ENCODE results near the gene SPACDR. TPM values are rescaled to one million over a fixed set of nuclear protein-coding genes. Genes with fewer than 3 reads are reported as not detected.
"Not testable (repeated sequence)": the region's sequence is repeated elsewhere in the genome, so short reads cannot be mapped to it uniquely, and the experiment has no call there.

The SPACDR gene
- total RNA-seq, 4 donors from 2014 or later: 1.4 to 22.1 (median 1.8) TPM; not detected in 1

DNA sequence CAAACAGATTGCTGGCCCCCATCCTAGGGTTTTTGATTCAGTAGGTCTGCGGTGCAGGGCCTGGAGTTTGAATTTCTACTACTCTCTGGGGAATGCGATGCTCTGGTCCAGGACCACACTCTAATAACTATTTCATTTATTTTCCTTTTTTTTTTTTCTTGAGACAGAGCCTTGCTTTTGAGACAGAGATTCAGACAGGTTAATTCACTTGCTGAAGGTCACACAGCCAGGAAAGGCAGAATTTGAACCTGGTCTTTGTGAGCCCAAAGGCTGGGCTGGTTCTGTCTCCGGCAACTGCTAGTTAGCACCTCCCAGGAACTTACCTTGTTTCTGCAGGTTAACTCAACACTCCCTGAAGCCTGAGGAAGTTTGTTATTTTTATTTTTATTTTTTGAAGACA, 11.5 kb downstream of the SPACDR start:
- DNase-seq: no peak
- intact Hi-C loops (cut with DNase I; ENCODE audit: low total_unique reads): no loop called here
- Histone ChIP-seq H3K4me3 (no peak overlapping the region), H3K36me3 (no peaks in the 10 kb centered on the region), H3K4me1 (no peaks in the 10 kb centered on the region), H3K27me3 (no peaks in the 10 kb centered on the region), H3K9me3 (no peaks in the 10 kb centered on the region), H3K27ac (no peak overlapping the region)
- no peak for TF ChIP-seq POLR2A (IDR thresholded peaks at IDR 0.05)
- TF ChIP-seq, protein P1, sequence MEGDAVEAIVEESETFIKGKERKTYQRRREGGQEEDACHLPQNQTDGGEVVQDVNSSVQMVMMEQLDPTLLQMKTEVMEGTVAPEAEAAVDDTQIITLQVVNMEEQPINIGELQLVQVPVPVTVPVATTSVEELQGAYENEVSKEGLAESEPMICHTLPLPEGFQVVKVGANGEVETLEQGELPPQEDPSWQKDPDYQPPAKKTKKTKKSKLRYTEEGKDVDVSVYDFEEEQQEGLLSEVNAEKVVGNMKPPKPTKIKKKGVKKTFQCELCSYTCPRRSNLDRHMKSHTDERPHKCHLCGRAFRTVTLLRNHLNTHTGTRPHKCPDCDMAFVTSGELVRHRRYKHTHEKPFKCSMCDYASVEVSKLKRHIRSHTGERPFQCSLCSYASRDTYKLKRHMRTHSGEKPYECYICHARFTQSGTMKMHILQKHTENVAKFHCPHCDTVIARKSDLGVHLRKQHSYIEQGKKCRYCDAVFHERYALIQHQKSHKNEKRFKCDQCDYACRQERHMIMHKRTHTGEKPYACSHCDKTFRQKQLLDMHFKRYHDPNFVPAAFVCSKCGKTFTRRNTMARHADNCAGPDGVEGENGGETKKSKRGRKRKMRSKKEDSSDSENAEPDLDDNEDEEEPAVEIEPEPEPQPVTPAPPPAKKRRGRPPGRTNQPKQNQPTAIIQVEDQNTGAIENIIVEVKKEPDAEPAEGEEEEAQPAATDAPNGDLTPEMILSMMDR (IDR thresholded peaks at IDR 0.05): no peak

DNA sequence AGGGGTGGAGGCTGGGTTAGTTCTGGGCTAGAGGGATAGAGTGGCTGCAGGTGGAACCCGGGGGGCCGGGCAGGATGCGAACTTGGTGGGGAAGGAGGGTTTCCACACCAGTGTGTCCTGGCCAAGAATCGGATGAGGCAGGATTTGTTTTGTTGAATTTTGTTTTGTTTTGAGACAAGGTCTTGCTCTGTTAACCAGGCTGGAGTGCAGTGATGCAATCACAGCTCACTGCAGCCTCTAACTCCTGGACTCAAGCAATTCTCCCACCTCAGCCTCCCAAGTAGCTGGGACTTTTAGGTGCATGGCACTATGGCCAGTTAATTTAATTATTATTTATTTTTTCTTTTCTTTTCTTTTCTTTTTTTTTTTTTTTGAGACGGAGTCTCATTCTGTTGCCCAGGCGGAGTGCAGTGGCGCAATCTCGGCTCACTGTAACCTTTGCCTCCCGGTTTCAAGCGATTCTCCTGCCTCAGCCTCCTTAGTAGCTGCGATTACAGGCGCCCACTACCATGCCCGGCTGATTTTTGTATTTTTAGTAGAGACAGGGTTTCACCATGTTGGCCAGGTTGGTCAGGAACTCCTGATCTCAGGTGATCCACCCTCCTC, 14.8 kb downstream of the SPACDR start:
- Histone ChIP-seq H3K27ac (peak overlapping the region in 1 of 2 donors; percentile 86), H3K9me3 (no peaks in the 10 kb centered on the region), H3K4me3 (no peak overlapping the region), H3K27me3 (no peaks in the 10 kb centered on the region), H3K4me1 (no peaks in the 10 kb centered on the region), H3K36me3 (no peaks in the 10 kb centered on the region)
- intact Hi-C loops (cut with DNase I; ENCODE audit: low total_unique reads): no loop called here
- no peak for TF ChIP-seq POLR2A (IDR thresholded peaks at IDR 0.05)
- TF ChIP-seq, protein P1 (IDR thresholded peaks at IDR 0.05): no peak
- DNase-seq: no peak

DNA sequence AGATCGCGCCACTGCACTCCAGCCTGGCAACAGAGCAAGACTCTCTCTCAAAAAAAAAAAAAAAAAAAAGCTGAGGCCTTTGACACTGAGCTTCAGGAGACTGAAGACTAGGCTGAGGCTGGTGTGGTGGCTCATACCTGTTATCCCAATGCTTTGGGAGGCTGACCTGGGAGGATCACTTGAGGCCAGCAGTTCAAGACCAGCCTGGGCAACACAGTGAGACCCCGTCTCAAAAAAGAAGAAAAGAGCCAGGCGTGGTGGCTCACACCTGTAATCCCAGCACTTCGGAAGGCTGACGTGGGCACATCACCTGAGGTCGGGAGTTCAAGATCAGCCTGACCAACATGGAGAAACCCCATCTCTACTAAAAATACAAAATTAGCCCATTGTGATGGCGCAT, 16.7 kb downstream of the SPACDR start:
- H3K27me3 ChIP-seq; H3K9me3 ChIP-seq; H3K4me1 ChIP-seq; intact Hi-C loops (cut with DNase I; ENCODE audit: low total_unique reads); H3K36me3 ChIP-seq; DNase-seq; H3K4me3 ChIP-seq; H3K27ac ChIP-seq: not testable (repeated sequence)

DNA sequence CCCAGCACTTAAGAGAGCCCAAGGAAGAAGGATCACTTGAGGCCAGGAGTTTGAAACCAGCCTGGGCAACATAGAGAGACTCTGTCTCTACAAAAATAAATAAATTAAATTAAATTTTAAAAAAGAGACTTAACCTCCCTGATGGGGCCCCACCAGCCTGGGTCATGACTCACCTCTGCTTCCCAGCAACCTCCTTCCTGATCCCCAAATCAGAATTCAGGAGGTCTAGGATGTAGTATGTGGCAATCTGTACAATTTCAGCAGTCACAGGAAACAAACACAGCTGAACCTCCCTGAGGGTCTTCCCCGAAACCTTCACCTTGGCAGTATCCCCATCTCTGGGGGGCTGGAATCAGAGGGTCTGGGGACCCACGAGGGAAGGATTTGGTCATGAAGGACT, 18.0 kb downstream of the SPACDR start:
- TF ChIP-seq, protein P1 (IDR thresholded peaks at IDR 0.05): no peak
- no peak for TF ChIP-seq POLR2A (IDR thresholded peaks at IDR 0.05)
- no peaks in the 10 kb centered on the region for H3K36me3 ChIP-seq
- H3K27ac ChIP-seq: peak overlapping the region in 1 of 2 donors; percentile 75
- intact Hi-C loops (cut with DNase I; ENCODE audit: low total_unique reads): no loop called here
- no peaks in the 10 kb centered on the region for H3K9me3 ChIP-seq
- no peak overlapping the region for H3K4me3 ChIP-seq
- no peaks in the 10 kb centered on the region for H3K4me1 ChIP-seq
- no peaks in the 10 kb centered on the region for H3K27me3 ChIP-seq
- no peak for DNase-seq

DNA sequence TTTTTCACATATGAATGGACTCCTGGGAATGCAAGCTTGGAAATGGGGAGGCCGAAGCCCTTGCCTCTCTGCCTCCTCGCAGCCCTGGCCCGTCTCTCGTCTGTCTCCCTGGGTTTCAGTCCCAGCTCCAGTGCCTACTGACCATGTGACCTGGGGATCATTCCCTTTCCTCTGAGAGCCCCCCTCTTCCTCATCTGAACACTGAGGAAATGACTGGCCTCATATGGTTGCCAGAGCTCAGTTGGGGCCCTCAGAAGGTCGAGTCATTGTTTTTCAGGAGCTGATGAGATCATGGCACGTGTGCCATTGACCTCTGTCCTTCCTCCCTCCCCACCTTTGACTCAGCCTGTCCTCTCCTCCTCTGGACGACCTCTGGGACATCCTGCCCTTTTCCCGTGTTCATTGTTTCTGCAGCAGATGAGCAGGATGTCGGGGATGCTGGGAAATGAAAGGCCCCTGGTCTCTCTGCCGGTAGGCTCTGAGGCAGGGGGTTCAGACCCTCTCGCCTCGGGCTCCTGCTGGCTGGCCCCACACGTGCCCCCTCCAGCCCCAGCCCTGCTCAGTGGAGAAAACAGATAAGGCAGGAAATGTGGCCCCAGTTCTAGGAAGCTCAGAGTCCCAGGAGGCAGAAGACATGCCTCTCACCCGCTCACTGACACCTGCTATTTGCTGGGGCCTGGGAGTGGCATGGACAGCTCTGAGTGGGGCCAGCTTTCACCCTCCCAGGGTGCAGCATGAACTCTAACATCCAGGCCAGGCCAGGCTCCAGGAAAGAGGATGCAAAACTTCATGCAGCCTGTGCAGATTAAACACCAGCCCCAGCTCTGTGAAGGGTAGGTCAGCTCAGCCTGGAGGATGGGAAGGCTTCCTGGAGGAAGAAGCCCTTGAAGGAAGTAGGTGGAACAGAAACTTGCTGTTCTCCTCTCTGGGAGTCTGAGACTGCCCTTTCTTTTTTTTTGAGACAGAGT, 19.5 kb downstream of the SPACDR start:
- no peak overlapping the region for H3K4me3 ChIP-seq
- H3K27me3 ChIP-seq: no peaks in the 10 kb centered on the region
- intact Hi-C loops (cut with DNase I; ENCODE audit: low total_unique reads): no loop called here
- DNase-seq: peak in 1 of 2 donors; percentile 59
- TF ChIP-seq, protein P1 (IDR thresholded peaks at IDR 0.05): no peak
- no peak for TF ChIP-seq POLR2A (IDR thresholded peaks at IDR 0.05)
- H3K4me1 ChIP-seq: no peaks in the 10 kb centered on the region
- peak overlapping the region; percentile 63 to 75 for H3K27ac ChIP-seq
- H3K36me3 ChIP-seq: no peaks in the 10 kb centered on the region
- H3K9me3 ChIP-seq: no peaks in the 10 kb centered on the region
